HepG2 (cell line): ENCODE data around the gene ISG20L2. TPM values are rescaled to one million over a fixed set of nuclear protein-coding genes. Genes with fewer than 3 reads are reported as not detected.

Experiments used
- GTF2F1 ChIP-seq: fragments of 150-350 bp; IDR thresholded peaks from 2 replicates; pipeline ENCODE4 v1.6.1; 2014; ENCODE audit warnings: low read length
- HNRNPK ChIP-seq: fragments of 200-400 bp; formaldehyde crosslinking; IDR thresholded peaks from 2 replicates; pipeline ENCODE4 v1.6.1; 2018; ENCODE audit warnings: low read length, low read depth, moderate library complexity, mild to moderate bottlenecking; ENCODE audit not compliant: poor library complexity, severe bottlenecking
- MAFF ChIP-seq: IDR thresholded peaks from 2 replicates; pipeline ENCODE4 v1.6.1; 2011; ENCODE audit warnings: low read depth, low read length, improper control_type of control experiment
- NCOR1 ChIP-seq: fragments of 200-600 bp; sonication (generic); IDR thresholded peaks from 2 replicates; pipeline ENCODE4 v1.7.0; 2017; ENCODE audit warnings: antibody characterized with exemption, low read length, borderline replicate concordance
- NR1H2 ChIP-seq: sonication (generic); formaldehyde crosslinking; IDR thresholded peaks from 2 replicates; pipeline ENCODE4 v1.8.1; 2022; ENCODE audit warnings: low read depth, missing genetic modification reagents, borderline replicate concordance
- POGK ChIP-seq: sonication (generic); formaldehyde crosslinking; conservative IDR thresholded peaks from 2 replicates; pipeline ENCODE4 v1.8.0; 2022; ENCODE audit warnings: mild to moderate bottlenecking, moderate library complexity, missing genetic modification reagents
- PRDM10 ChIP-seq: sonication (generic); formaldehyde crosslinking; IDR thresholded peaks from 2 replicates; pipeline ENCODE4 v1.4.0; 2020; ENCODE audit warnings: low read depth, missing genetic modification reagents
- RAD51 ChIP-seq: fragments of 450-650 bp; IDR thresholded peaks from 2 replicates; pipeline ENCODE4 v1.6.1; 2016; ENCODE audit warnings: borderline replicate concordance
- RFXAP ChIP-seq: sonication (generic); formaldehyde crosslinking; IDR thresholded peaks from 2 replicates; pipeline ENCODE4 v1.4.0; 2020; ENCODE audit warnings: missing genetic modification reagents, borderline replicate concordance
- SMC3 ChIP-seq: IDR thresholded peaks from 2 replicates; pipeline ENCODE4 v1.6.1; 2011; ENCODE audit warnings: low read length, improper control_type of control experiment
- SNAI1 ChIP-seq: sonication (generic); formaldehyde crosslinking; IDR thresholded peaks from 2 replicates; pipeline ENCODE4 v1.5.0; 2020; ENCODE audit warnings: mild to moderate bottlenecking, missing genetic modification reagents, borderline replicate concordance
- TAF1 ChIP-seq: sonication (generic); formaldehyde crosslinking; IDR thresholded peaks from 2 replicates; pipeline ENCODE4 v1.4.0; 2020; ENCODE audit warnings: missing genetic modification reagents
- ZBED4 ChIP-seq: sonication (generic); formaldehyde crosslinking; IDR thresholded peaks from 2 replicates; pipeline ENCODE4 v1.4.0; 2020; ENCODE audit warnings: missing genetic modification reagents, borderline replicate concordance
- ZMAT5 ChIP-seq: sonication (generic); formaldehyde crosslinking; IDR thresholded peaks from 2 replicates; pipeline ENCODE4 v1.5.0; 2020; ENCODE audit warnings: mild to moderate bottlenecking, low read depth, missing genetic modification reagents, borderline replicate concordance
- ZNF20 ChIP-seq: sonication (generic); formaldehyde crosslinking; IDR thresholded peaks from 2 replicates; pipeline ENCODE4 v1.4.0; 2020; ENCODE audit warnings: mild to moderate bottlenecking, moderate library complexity, missing genetic modification reagents
- ZNF235 ChIP-seq: sonication (generic); formaldehyde crosslinking; IDR thresholded peaks from 2 replicates; pipeline ENCODE4 v1.8.1; 2023; ENCODE audit warnings: mild to moderate bottlenecking, missing genetic modification reagents, borderline replicate concordance
- ZNF430 ChIP-seq: sonication (generic); formaldehyde crosslinking; IDR thresholded peaks from 2 replicates; pipeline ENCODE4 v1.9.0; 2021; ENCODE audit warnings: mild to moderate bottlenecking, missing genetic modification reagents
- ZNF562 ChIP-seq: sonication (generic); formaldehyde crosslinking; IDR thresholded peaks from 2 replicates; pipeline ENCODE4 v1.8.0; 2022; ENCODE audit warnings: missing genetic modification reagents, borderline replicate concordance
- polyA plus RNA-seq, 8 experiments: library from polyadenylated mRNA; depleted of rRNA in 3 of 8; stranded (reverse) in 7 of 8; unstranded in 1 of 8; fragments of >200 nt; fragmentation: Illumina TruSeq in 4 of 8; extraction: Trizol in 4 of 8; gene quantifications; 2 replicates each; pipeline versions ENCODE4 v1.2.1 to v1.2.3, GENCODE V29; 2011 to 2016; ENCODE audit warnings: low read depth in 4 of 8, missing spikeins in 1 of 8, mixed read lengths in 1 of 8; ENCODE audit not compliant: insufficient read depth in 1 of 8
- total RNA-seq, 5 experiments: library from RNA; depleted of rRNA; stranded (reverse); fragments of >200 nt; fragmentation: Illumina TruSeq; extraction: Trizol; gene quantifications; 2 replicates each; pipeline ENCODE4 v1.2.3, GENCODE V29; 2016; ENCODE audit warnings: low read depth in 1 of 5

The ISG20L2 gene
- total and polyA plus RNA-seq, 2 of the 13 experiments (the other 11 are each of a cell fraction or from before 2014, with no cell fraction given): 19.8 to 21.3 TPM

- TF ChIP-seq ZBED4 (peak; percentile 22; the same call in 1 of the 2 replicates), ZNF562 (0 out of 2 replicates have a peak, but pooled peaks have one; percentile 10), RAD51 (no peak), GTF2F1 (no peak), NCOR1 (no peak), PRDM10 (no peak; the same call in 1 of the 2 replicates), HNRNPK (peak; percentile 18), ZMAT5 (CRISPR knock-in tag) (no peak), SNAI1 (peak; percentile 78; the same call in 1 of the 2 replicates), TAF1 (CRISPR knock-in tag) (peak; percentile 32; the same call in 1 of the 2 replicates), POGK (CRISPR knock-in tag) (no peak; the same call in 1 of the 2 replicates), NR1H2 (CRISPR knock-in tag) (no peak), ZNF430 (0 out of 2 replicates have a peak, but pooled peaks have one; percentile 23), ZNF235 (peak; percentile 16; the same call in 1 of the 2 replicates), ZNF20 (CRISPR knock-in tag) (peak; percentile 57; the same call in 1 of the 2 replicates), MAFF (no peak), SMC3 (no peak), RFXAP (CRISPR knock-in tag) (no peak)
Measured at GRCh38 chr1:156750711-156751450, 22.3 kb upstream of the ISG20L2 start (continued).
